GM18526 (cell line): ENCODE results near the gene SETD7.

Experiments
- POLR2A ChIP-seq: IDR thresholded peaks from 3 replicates; pipeline ENCODE4 v1.6.1; 2011; ENCODE audit not compliant: insufficient read length; ENCODE audit errors: extremely low read depth

SETD7 gene

GRCh38 chr4:139509727-139510410, 46.1 kb downstream of the SETD7 start:
- TF ChIP-seq POLR2A = no peak

GRCh38 chr4:139508581-139509237, 47.3 kb downstream of the SETD7 start:
- no peak for TF ChIP-seq POLR2A

- TF ChIP-seq POLR2A = no peak
These were observed 49.2 kb downstream of the SETD7 start for GRCh38 chr4:139506774-139507173.

GRCh38 chr4:139503622-139504166, 52.3 kb downstream of the SETD7 start:
- no peak for TF ChIP-seq POLR2A

- no peak for TF ChIP-seq POLR2A
These were observed 53.8 kb downstream of the SETD7 start for GRCh38 chr4:139501927-139502899.

- TF ChIP-seq POLR2A = no peak
These were observed 54.5 kb downstream of the SETD7 start for GRCh38 chr4:139501527-139501926.

- no peak for TF ChIP-seq POLR2A
These were observed 54.9 kb downstream of the SETD7 start for GRCh38 chr4:139501117-139501516.

- TF ChIP-seq POLR2A = no peak
These were observed 56.8 kb downstream of the SETD7 start for GRCh38 chr4:139499186-139499585.

- no peak for TF ChIP-seq POLR2A
These were observed 62.8 kb downstream of the SETD7 start for GRCh38 chr4:139493176-139493575.

- no peak for TF ChIP-seq POLR2A
These were observed 63.6 kb downstream of the SETD7 start for GRCh38 chr4:139492429-139492828.

- no peak for TF ChIP-seq POLR2A
These were observed 66.4 kb downstream of the SETD7 start for GRCh38 chr4:139489638-139490037.

- TF ChIP-seq POLR2A = no peak
These were observed 67.6 kb downstream of the SETD7 start for GRCh38 chr4:139488442-139488841.

- no peak for TF ChIP-seq POLR2A
These were observed 71.2 kb downstream of the SETD7 start for GRCh38 chr4:139484783-139485311.

- TF ChIP-seq POLR2A = no peak
These were observed 73.0 kb downstream of the SETD7 start for GRCh38 chr4:139483000-139483399.

GRCh38 chr4:139481465-139481864, 74.6 kb downstream of the SETD7 start:
- TF ChIP-seq POLR2A = no peak
